NCI-H526 treated with DMSO at 0.1 percent for 48 hours (cell line): ENCODE measurements around the gene LOXL1.

ENCODE experiments used
- DNase-seq: peaks from one replicate; lab custom pipeline; 2025; lab: John Stamatoyannopoulos, UW

LOXL1 gene

GRCh38 chr15:73899197-73900094 is 26.8 kb upstream of the LOXL1 start:
- no peak for DNase-seq

GRCh38 chr15:73900095-73900712 is 26.1 kb upstream of the LOXL1 start:
- DNase-seq = no peak

GRCh38 chr15:73901126-73901810 is 25.0 kb upstream of the LOXL1 start:
- DNase-seq = no peak

GRCh38 chr15:73902121-73903020 is 23.9 kb upstream of the LOXL1 start:
- no peak for DNase-seq

- no peak for DNase-seq
These were observed 22.0 kb upstream of the LOXL1 start for GRCh38 chr15:73904026-73904815.

- no peak for DNase-seq
These were observed 20.9 kb upstream of the LOXL1 start for GRCh38 chr15:73905225-73905827.

GRCh38 chr15:73906346-73907034 is 19.8 kb upstream of the LOXL1 start:
- no peak for DNase-seq

GRCh38 chr15:73907035-73907408 is 19.2 kb upstream of the LOXL1 start:
- no peak for DNase-seq

- DNase-seq = peak; percentile 3
These were observed 18.0 kb upstream of the LOXL1 start for GRCh38 chr15:73908030-73908821.

- DNase-seq = no peak
These were observed 17.5 kb upstream of the LOXL1 start for GRCh38 chr15:73908822-73909122.

- no peak for DNase-seq
These were observed 16.6 kb upstream of the LOXL1 start for GRCh38 chr15:73909651-73910050.

GRCh38 chr15:73910522-73911303 is 15.5 kb upstream of the LOXL1 start:
- no peak for DNase-seq

GRCh38 chr15:73912030-73912596 is 14.1 kb upstream of the LOXL1 start:
- DNase-seq = no peak

- no peak for DNase-seq
These were observed 12.1 kb upstream of the LOXL1 start for GRCh38 chr15:73914145-73914544.

- peak; percentile 22 for DNase-seq
These were observed 11.2 kb upstream of the LOXL1 start for GRCh38 chr15:73915082-73915481.

- no peak for DNase-seq
These were observed 7.5 kb upstream of the LOXL1 start for GRCh38 chr15:73918784-73919183.

- no peak for DNase-seq
These were observed 6.6 kb upstream of the LOXL1 start for GRCh38 chr15:73919706-73920105.

GRCh38 chr15:73921254-73921925 is 4.9 kb upstream of the LOXL1 start:
- DNase-seq = no peak
